ENCODE data around the gene KLHL29.

- TF ChIP-seq POLR2A (IDR thresholded peaks at IDR 0.05) (no peak), CTCF (IDR thresholded peaks at IDR 0.05) (no peak)
Measured at GRCh38 chr2:23510471-23510870, 125.5 kb downstream of the KLHL29 start.
